Motor neuron (in vitro differentiated cells): ENCODE data around the gene TSGA10IP. TPM values are rescaled to one million over a fixed set of nuclear protein-coding genes. Genes with fewer than 3 reads are reported as not detected.

ENCODE experiments used
- ATAC-seq, 8 experiments: fragments of 200-7000 bp; cut with Tn5 transposase; replicated peaks in 6 of 8; 2 replicates each; pipeline ENCODE4 v1.8.0; 2021; ENCODE audit warnings: mild to moderate bottlenecking in 8 of 8, moderate library complexity in 8 of 8
- H3K27ac ChIP-seq, 2 donors: fragments of 250-450 bp; sonication (Bioruptor Pico); 2 replicates each; pipeline ENCODE4 v1.9.0; 2021; ENCODE audit warnings: antibody characterized with exemption in 2 of 2, mild to moderate bottlenecking in 2 of 2, moderate library complexity in 1 of 2
- H3K4me1 ChIP-seq, 2 donors: fragments of 250-450 bp; sonication (Bioruptor Pico); replicated peaks in 1 of 2; 2 replicates each; pipeline ENCODE4 v1.6.1; 2021; ENCODE audit warnings: antibody characterized with exemption in 2 of 2, mild to moderate bottlenecking in 2 of 2, moderate library complexity in 1 of 2
- H3K4me3 ChIP-seq, 5 donors: fragments of 250-450 bp; sonication (Bioruptor Pico); 2 replicates each; pipeline ENCODE4 v1.9.0; 2021; ENCODE audit warnings: antibody characterized with exemption in 5 of 5, mild to moderate bottlenecking in 5 of 5, moderate library complexity in 4 of 5
- whole genome bisulfite sequencing, 10 experiments: fragments of 450-650 bp; shearing (Covaris generic); methylation state at CpG; one replicate each; pipeline ENCODE4 v1.0.0; 2022; 5-methylcytosine and 5-hydroxymethylcytosine counted together
- in situ Hi-C, 9 experiments: fragments of 400-800 bp; cut with MboI; loops; one replicate each; pipeline ENCODE4 v1.15.0; 2021; ENCODE audit warnings: low sequenced_read_pairs in 9 of 9, low pct_unique_long_range_greater_than_20kb in 2 of 9; ENCODE audit not compliant: unreplicated experiment in 9 of 9
- total RNA-seq, 8 experiments: library from RNA; unstranded; fragments of 300-600 nt; gene quantifications; 2 replicates each; pipeline versions ENCODE4 v1.2.3 to v1.2.4, GENCODE V29; 2022

TSGA10IP gene
- total RNA-seq, 8 experiments from 2014 or later: 0.16 to 1.1 (median 0.57) TPM; not detected in 2

GRCh38 chr11:65920372-65920802 lies 24.9 kb upstream of the TSGA10IP start:
- H3K27ac ChIP-seq: no peak overlapping the region
- H3K4me1 ChIP-seq: peaks cover 17% of the 10 kb centered on the region in 2 donors
- peak in 1 of 8 experiments; percentile 0 for ATAC-seq
- peak overlapping the region; percentile 89 to 97 (median 91) for H3K4me3 ChIP-seq
- 20 to 60% (median 58%) methylated on average over 1 to 10 of the region's 15 CpGs; no CpG with 5 or more reads in 6 of the 10 experiments for WGBS, 10 experiments
- in situ Hi-C loops: no loop called here

DNA sequence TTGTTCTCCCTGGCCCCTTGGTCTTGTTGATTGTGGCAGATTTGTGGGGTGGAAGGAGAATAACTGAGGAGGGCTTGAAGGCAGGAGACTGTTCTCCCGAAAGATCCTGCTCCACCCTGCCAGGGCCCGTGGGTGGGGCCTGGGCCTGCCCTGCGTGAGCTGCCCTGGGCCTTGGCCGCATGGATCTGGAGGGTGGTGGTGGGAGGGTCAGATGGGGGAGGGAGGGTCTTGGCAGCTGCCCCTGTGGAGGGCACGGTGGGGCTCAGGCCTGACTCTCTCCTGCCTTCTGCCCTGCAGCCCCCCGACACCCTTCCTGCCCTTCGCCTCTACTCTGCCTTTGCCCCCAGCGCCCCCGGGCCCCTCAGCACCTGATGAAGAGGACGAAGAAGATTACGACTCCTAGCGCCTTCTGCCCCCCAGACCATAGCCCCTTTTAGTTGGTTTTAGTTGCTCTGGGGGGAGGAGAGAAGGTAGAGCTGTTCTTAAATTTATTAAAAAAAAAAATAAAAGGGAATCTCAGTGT lies 24.2 kb upstream of the TSGA10IP start:
- in situ Hi-C loops: no loop called here
- WGBS, 10 experiments: no CpG with 5 or more reads among the region's 12 CpGs
- H3K4me3 ChIP-seq: peak overlapping the region in 1 of 5 donors; percentile 97
- ATAC-seq: no peak
- no peak overlapping the region for H3K27ac ChIP-seq
- peaks cover 17% of the 10 kb centered on the region in 2 donors for H3K4me1 ChIP-seq

DNA sequence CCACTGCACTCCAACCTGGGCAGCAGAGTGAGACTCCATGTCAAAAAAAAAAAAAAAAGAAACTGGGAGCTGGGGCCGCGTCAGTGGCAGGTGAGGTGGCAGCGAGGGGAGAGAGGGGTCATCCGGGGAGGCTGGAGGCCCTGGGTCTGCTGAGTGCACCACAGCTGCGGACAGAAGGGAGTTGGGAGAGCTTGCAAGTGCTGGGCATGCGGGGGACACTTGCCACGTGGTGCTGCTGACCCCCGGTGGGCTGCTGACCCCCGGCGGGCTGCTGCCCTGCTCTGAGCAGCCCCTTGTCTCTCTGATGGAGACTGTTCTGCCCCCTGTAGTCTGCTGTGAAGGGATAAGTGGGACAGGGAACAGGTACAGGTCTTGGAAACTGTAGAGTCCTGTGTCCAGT lies 23.4 kb upstream of the TSGA10IP start:
- H3K4me1 ChIP-seq: peaks cover 17% of the 10 kb centered on the region in 2 donors
- WGBS, 10 experiments: 95 to 100% (median 97%) methylated on average over 3 to 8 of the region's 10 CpGs; no CpG with 5 or more reads in 7 of the 10 experiments
- H3K4me3 ChIP-seq: no peak overlapping the region
- H3K27ac ChIP-seq: no peak overlapping the region
- in situ Hi-C loops: no loop called here
- no peak for ATAC-seq

DNA sequence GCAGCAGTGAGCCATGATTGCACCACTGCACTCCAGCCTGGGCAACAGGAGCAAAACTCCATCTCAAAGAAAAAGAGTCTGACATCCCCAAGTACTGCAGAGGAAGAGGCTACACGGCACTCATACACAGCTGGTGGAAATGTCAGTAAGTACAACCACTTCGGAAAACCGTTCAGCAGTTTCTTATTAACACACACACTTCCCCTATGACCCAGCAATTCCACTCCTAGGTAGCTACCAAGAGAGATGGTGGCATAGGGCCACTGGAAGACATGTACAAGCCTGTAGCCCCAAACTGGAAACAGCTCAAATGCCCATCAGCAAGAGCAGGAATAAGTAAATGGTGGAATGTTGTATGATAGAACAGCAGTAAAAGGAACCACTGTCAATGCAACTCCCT lies 22.7 kb upstream of the TSGA10IP start:
- ATAC-seq: no peak

DNA sequence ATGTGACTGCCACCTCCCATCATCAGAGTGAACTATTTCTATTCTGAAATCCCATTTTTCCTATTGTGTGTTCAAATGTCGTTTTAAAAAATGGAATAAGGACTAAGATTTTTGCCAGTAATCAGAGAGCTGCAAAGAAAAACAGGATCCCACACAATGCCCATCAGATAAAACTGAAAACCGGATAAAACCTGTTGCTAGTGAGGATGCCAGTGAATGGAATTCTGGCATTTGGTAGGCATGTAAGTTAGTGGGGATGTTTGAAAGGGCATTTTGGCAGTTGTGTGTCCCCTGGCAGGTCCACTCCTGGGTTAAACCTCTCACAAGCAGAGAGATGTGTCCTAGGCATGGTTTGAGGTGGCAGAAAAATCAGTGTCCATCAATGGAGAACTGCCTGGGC lies 19.9 kb upstream of the TSGA10IP start:
- WGBS, 10 experiments: 17 to 60% (median 54%) methylated on average over 1 to 2 of the region's 2 CpGs; no CpG with 5 or more reads in 4 of the 10 experiments
- ATAC-seq: no peak

More for the DNA sequence above, 22.7 kb upstream of the TSGA10IP start:
- Histone ChIP-seq H3K4me3 (no peak overlapping the region), H3K27ac (no peak overlapping the region), H3K4me1 (peaks cover 14% of the 10 kb centered on the region in 2 donors)
- WGBS, 10 experiments: 90 to 100% (median 100%) methylated on average over 2 to 3 of the region's 3 CpGs; no CpG with 5 or more reads in 6 of the 10 experiments
- in situ Hi-C loops: no loop called here

DNA sequence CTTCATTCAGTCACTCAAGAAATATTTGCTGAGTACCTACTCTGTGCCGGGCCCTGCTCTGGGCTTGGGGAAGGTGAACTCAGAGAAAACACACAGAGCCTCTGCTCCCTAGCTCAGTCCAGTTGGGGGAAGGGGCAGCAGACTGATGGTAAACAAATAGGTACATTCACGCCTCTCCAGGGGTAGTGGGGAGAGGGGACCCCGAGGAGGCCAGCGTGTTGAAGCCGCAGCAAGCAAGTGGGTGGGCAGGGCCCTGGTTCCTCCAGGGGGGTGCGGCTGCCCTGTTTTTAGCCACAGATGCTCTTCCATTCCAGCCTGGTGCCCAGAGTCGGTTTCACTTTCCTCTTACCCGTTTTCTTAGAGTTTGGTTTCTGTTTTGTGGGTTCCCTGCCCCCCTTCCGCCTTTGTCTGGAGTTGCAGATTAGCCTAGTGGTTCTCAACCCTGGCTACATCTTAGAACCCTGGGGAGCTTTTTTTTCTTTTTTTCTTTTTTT lies 17.3 kb upstream of the TSGA10IP start:
- ATAC-seq: peak in 1 of 8 experiments; percentile 73
- H3K4me1 ChIP-seq: no peaks in the 10 kb centered on the region
- no peak overlapping the region for H3K4me3 ChIP-seq
- no peak overlapping the region for H3K27ac ChIP-seq
- 13 to 100% (median 60%) methylated on average over 1 to 5 of the region's 9 CpGs; no CpG with 5 or more reads in 3 of the 10 experiments for WGBS, 10 experiments
- in situ Hi-C loops: no loop called here

More for the DNA sequence above, 19.9 kb upstream of the TSGA10IP start:
- Histone ChIP-seq H3K27ac (no peak overlapping the region), H3K4me1 (peaks cover 4 to 5% of the 10 kb centered on the region in 2 donors), H3K4me3 (no peak overlapping the region)
- in situ Hi-C loops: no loop called here

DNA sequence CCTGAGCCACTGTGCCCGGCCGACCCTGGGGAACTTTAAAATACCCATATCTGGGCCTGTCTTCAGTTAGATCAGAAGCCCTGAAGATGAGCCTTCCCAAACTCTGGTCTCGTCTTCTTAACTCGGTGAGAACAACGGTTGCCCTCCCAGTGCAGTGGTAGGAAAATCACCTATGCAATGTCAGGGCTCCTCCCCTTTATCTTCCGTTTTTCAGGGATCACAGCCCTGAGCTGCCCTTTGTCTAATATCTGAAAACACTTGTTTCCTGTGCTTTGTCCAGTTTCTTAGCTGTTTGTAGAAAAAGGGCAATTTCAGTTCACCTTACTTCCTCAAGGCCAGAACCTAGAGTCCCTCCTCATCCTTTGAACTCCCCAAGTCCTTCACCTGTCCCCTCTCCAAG lies 16.6 kb upstream of the TSGA10IP start:
- no peak for ATAC-seq
- 40 to 94% (median 79%) methylated on average over 1 to 3 of the region's 6 CpGs; no CpG with 5 or more reads in 2 of the 10 experiments for WGBS, 10 experiments
- H3K4me3 ChIP-seq: no peak overlapping the region
- H3K4me1 ChIP-seq: no peaks in the 10 kb centered on the region
- no peak overlapping the region for H3K27ac ChIP-seq
- in situ Hi-C loops: no loop called here

DNA sequence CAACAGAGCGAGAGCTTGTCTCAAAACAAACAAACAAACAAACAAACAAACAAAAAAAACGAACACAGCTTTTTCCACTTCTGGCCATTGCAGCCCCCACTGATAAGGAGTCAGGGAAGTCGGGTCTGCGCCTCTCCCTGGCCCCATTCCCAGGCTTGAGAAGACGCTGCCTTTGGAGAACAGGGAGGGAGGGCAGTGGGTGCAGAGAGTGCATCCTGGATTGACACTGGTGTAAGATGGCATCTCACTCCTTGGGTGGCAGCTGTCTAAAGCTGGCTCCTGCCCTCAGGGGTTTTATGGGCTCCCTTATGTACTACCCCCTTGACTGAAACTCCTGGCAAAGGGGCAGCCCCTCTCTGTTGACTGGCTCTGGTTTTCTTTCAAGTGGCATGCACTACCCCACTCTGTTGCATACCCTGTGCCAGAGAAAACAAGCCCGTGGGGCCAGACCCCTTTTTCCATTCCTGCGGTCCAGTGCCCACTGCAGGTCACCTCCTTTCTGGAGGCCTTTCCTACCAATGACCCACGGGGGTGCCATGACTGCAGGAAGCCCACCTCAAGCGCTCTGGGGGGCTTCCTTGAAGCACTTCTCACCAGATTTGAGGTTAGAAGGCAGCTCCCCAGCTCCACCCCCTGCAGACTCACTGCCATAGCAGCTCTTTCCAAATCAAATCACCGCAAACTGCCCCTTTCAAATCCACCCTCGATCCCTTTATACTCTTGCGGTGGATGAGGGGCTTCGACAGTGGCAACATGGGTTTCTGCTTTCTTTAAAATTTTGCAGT lies 13.3 kb upstream of the TSGA10IP start:
- Histone ChIP-seq H3K4me3 (no peak overlapping the region), H3K27ac (no peak overlapping the region), H3K4me1 (no peaks in the 10 kb centered on the region)
- 40 to 100% (median 86%) methylated on average over 1 to 5 of the region's 13 CpGs; no CpG with 5 or more reads in 3 of the 10 experiments for WGBS, 10 experiments
- in situ Hi-C loops: no loop called here
- ATAC-seq: peak in 1 of 8 experiments; percentile 36

DNA sequence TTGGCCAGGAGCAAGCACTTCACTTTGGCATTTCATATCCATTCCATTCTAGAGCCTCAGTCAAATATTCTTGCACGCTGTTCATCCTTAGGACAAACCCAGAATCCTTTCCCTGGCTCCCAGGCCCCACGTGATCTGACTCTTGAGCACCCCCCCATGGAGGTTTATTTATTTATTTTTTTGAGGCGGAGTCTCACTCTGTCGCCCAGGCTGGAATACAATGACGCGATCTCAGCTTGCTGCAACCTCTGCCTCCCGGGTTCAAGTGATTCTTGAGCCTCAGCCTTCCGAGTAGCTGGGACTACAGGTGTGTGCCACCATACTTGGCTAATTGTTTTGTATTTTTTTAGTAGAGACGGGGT lies 12.7 kb upstream of the TSGA10IP start:
- WGBS, 10 experiments: 2 to 71% (median 42%) methylated on average over 1 to 8 of the region's 9 CpGs; no CpG with 5 or more reads in 2 of the 10 experiments
- ATAC-seq: peak in 3 of 8 experiments; percentile 65 to 90 (median 67)
- H3K27ac ChIP-seq: no peak overlapping the region

DNA sequence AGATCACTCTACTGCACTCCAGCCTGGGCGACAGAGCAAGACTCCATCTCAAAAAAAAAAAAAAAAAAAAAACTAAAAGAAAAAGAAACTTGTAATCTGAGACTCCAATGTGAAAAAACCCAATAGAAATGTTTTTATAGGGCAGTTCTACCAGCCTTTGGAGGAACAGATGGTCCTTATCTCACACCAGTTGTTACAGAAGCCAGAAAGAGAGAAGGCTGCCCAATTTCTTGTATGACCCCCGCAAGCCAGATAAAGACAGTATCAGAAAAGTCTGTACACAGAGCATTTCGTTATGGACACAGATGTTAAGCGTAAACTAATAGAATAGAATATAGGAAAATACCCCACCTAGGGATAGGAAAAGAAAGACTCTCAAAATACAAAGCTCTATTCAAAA lies 11.3 kb upstream of the TSGA10IP start:
- in situ Hi-C loops: no loop called here
- peaks cover 10 to 16% of the 10 kb centered on the region in 2 donors for H3K4me1 ChIP-seq
- no peak overlapping the region for H3K4me3 ChIP-seq
- WGBS, 10 experiments: 51 to 100% (median 87%) methylated on average over 2 to 4 of the region's 4 CpGs
- ATAC-seq: no peak
- H3K27ac ChIP-seq: no peak overlapping the region

More for the DNA sequence above, 12.7 kb upstream of the TSGA10IP start:
- H3K4me1 ChIP-seq: peaks cover 1 to 4% of the 10 kb centered on the region in 2 donors
- H3K4me3 ChIP-seq: no peak overlapping the region
- in situ Hi-C loops: no loop called here

DNA sequence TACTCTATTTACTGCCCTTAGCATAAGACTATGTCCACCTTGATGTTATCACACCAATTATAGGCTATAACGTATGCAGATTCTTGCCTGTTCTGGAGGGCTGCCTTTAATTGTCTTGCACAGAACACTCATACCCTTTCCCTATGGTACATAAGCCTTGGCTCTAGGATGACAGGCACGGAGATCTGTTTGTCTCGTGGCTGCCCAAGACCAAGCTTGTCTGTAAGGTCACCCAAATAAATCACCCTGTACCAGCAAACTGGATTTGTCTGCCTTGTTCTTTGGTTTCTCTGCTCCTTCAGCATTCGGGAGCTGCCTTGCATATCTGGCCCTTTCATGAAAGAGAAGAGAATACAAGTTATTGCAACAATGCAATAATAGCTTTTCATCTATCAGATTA lies 7.5 kb upstream of the TSGA10IP start:
- in situ Hi-C loops: no loop called here
- H3K4me1 ChIP-seq: peaks cover 10 to 16% of the 10 kb centered on the region in 2 donors
- H3K4me3 ChIP-seq: no peak overlapping the region
- 0 to 67% (median 45%) methylated on average over 1 to 4 of the region's 4 CpGs; no CpG with 5 or more reads in 1 of the 10 experiments for WGBS, 10 experiments
- H3K27ac ChIP-seq: peak overlapping the region; percentile 26 to 48
- ATAC-seq: peak in 5 of 8 experiments; percentile 78 to 86 (median 80)

- Histone ChIP-seq H3K4me1 (peaks cover 22 to 24% of the 10 kb centered on the region in 2 donors), H3K4me3 (no peak overlapping the region), H3K27ac (no peak overlapping the region)
- no peak for ATAC-seq
- in situ Hi-C loops: no loop called here
- WGBS, 10 experiments: 41 to 100% (median 76%) methylated on average over 1 to 8 of the region's 9 CpGs
Measured at GRCh38 chr11:65941720-65942310, 3.5 kb upstream of the TSGA10IP start.

GRCh38 chr11:65942531-65942930 lies 2.7 kb upstream of the TSGA10IP start:
- H3K27ac ChIP-seq: no peak overlapping the region
- 60 to 100% (median 85%) methylated on average over 1 to 5 of the region's 7 CpGs; no CpG with 5 or more reads in 3 of the 10 experiments for WGBS, 10 experiments
- peaks cover 20 to 21% of the 10 kb centered on the region in 2 donors for H3K4me1 ChIP-seq
- in situ Hi-C loops: no loop called here
- H3K4me3 ChIP-seq: no peak overlapping the region
- no peak for ATAC-seq
